ENCODE measurements around the gene SLC41A3.
"Not testable (repeated sequence)": the region's sequence is repeated elsewhere in the genome, so short reads cannot be mapped to it uniquely, and the experiment has no call there.

Gene SLC41A3

DNA sequence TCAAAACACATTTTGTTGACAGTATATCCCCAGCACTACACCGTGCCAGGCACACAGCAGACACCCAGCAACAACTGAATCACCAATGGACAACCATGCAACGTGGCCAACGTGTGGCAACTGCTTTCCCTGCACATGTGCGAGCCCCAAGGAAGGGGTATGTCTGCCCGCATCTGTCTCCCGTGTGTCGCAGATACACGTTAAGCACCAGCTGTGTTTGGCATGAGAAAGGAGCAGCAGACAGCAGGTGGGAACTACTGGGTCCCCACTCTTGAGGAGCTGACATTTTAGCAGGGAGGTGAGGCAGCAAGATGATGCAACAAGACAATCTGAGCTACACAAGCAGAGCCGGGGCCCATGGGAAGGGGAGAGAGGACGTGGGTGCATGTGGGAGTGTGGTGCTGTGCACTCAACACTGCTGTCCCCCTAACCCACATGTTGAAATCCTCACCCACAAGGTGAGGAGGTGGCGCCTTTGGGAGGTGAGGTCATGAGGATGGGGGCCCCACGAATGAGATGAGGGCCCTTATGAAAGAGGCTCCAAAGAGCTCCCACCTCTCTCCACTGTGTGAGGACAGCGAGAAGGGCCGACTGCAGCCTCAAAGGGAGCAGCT is 58.7 kb downstream of the SLC41A3 start:
- no peak for DNase-seq

DNA sequence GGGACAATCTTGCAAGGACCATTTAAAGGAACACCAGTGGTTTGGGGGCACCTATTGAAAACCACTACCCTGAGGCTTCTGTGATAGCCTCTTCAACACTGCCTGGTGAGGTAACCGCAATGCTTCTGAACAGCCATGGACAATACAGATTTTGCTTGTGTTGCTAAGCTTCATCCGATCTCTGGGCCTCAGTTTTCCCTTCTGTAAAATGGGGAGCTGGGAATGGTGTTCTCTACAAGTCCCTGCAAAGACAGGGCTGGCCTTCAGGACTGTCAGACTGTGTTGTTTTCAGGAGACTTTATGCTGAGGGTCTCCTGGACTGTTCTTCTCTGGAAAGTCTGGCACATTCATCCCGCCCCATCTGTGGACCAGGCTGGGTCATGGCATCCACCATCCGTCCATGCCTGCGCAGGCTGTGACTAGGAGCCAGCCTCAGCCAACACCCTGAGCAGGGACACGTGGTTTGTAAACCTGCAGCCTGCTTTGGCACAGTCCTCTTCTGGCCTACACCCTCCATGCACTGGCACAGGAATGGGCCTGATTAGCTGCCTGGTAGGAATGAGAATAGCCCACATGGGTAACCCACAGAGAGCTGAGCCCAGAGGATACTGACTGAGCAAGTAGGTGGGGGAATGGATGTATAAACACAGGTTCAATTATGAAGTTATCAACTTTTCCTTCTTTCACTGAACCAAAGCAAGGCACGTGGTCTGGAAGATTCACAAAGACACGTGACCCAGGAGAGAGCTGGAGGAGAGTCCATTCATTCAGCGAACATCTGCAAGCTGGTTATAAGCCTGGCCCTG is 59.7 kb downstream of the SLC41A3 start:
- no peak for DNase-seq

DNA sequence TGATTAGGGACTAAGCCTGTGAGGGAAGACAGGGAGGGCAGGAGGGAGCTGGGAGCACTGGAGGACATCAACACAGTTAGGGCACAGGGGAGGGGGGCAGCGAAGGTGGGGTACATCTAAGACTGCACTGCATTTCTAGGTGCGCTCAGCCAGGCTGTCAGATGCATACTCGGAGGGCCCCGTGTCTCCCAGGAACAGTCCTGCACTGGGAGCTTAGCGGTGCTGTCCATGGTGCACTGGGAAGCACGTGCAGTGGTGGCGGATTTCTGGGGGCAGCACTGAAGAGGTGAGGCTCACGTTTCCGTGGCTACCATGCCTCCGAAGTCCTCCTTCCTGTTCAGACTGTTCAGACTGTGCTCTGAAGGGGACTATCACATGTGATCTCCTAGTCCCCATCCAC is 60.5 kb downstream of the SLC41A3 start:
- DNase-seq = no peak

DNA sequence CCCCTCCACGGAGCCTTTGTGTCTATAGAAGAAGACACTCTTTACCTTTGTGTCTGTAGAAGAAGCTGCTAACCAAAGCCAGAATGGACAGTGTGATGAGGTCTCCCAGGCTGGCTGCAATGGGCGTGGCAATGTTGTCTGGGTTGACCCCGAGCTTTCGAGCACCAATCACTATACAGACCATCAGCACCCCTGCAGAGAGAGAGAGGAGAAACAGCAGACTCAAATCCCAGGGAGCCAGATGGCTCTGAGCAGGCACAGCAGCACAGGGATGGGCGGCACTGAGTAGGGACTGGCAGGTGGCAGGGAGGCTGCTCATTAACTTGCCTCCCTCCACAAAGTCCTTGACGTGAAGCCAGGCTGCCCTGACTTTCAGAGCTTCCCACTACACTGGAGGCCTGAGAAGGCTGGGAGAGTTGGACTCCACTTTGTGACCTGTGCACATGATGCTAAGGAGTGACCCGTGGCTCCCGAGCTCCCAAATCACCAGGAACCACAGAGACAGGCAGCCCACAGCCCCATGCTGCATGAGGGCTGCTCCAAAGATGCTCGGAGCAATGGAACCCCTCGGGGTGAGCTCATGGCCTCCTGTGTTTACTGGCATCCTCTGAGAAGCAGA is 61.1 kb downstream of the SLC41A3 start:
- no peak for DNase-seq

DNA sequence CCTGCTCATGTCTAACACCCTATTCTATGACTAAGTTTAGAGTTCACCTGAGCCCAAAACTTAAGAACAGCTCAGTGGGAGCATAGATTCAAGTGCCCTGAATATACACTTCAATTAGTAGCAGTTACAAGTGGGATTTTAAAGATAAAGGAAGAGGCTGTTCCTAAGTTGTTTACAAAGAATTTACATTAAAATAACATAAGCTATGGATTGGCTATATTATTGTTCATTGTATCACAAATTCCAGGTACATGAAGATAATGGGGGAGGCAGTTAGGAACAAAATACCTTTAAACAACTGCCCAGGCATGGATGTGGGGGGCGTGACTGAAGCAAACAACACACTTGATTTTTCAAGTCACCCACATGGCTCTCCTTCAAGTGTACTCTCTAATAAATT is 62.2 kb downstream of the SLC41A3 start:
- no peak for DNase-seq

DNA sequence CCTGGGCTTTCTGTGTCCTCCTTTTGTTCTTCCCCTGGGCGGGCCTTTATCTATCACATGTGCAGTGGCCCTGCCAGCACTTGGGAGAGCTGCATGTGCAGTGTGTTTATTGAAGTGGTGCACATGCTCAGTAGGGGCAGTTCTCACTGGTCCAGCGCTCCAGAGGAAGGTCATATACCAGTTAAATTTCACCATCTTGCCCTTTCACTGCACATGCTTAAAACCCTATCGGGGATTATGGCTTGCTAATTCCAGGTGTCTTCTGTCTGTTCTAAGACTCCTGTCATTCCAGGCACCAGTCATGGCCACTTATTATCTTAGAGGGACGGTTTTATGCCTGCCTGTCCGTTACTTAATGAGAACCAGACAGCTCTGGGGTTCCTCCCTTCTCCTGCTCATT is 62.7 kb downstream of the SLC41A3 start:
- DNase-seq = no peak

DNA sequence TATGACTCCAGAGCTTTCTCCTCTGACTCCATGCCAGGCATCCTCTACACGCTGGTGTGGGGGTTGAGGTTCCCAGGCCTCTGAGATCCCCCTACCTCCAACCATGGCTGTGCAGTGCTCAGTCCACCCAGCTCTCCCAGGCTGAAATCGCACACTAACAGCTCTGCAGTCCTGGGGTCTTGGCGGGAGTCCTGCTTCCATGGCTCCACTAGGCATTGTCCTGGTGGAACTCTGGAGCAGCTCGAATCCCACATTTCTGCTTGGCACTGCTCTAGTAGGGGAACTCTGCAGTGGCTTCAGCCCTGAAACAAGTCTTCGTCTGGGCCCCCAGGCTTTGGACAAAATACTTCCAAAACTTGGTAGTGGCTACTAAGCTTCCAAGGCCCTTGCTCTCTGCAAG is 64.2 kb downstream of the SLC41A3 start:
- no peak for DNase-seq

DNA sequence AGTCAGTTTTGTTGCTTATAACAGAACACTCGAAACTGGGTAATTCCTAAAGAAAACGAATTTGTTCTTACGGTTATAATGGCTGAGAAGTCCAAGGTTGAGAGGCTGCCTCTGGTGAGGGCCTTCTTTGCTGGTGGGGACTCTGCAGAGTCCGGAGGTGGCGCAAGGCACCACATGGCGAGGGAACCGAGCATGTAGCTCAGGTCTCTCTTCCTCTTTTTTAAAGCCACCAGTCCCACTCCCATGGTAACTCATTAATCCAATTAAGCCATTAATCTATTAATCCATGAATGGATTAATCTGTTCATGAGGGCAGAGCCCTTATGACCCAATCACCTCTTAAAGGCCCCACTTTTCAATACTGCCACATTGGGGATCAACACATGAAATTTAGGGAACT is 64.9 kb downstream of the SLC41A3 start:
- DNase-seq = no peak

DNA sequence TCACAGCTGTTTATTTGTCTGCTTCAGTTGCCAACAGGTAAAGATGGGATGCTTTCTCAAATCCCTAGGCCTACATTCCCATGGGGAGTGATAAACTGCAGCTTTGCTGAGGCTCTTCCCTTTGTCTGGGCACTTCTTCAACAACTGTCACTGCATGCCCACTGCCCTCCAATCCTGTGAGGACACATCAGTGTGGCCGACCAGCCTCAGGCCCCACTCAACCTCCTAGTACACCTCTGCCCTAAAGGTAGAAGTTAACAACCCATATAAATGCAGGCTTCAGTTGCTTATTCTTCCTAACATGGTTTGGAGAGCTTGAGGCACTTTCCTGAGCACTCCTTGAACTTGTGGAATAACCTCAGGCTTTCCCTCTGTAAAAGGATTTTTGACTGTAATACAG is 65.4 kb downstream of the SLC41A3 start:
- DNase-seq = no peak

DNA sequence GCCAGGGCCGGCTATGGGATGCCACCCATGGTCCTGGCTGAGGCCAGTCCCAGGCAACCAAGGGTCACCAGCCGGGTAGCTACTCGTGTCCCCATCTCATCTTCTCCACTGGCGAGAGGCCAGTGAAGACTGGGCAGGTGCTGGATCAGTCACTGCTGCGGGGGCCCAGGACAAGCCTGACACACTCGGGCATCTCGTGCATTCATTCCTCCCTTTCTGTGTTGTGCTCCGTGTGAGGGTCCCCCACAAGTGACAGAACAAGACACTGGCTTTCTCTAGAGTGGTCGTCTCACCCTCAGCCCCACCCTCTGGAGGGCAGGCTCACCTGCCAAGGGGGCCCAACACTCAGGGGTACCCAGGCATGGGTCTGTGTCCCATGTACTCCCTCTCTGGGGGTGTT is 66.6 kb downstream of the SLC41A3 start:
- DNase-seq = no peak

DNA sequence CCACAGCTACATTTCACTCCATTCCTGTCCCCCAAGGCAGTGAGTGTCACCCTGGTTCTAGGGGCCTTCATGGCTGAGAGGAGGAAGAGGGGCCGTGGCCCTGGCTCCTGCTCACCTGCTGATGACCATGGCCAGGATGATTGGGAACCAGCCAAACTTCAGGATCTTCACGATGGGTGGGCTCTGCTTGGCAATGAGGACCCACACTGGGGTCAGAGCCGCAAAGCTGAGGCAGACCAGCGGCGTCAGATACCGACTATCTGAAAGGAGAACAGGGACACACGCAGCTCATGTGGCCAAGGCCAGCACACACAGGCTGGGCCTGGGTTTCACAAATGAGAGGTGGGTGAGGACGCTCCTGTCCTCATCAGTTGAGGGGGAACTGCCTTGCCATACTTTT is 67.3 kb downstream of the SLC41A3 start:
- DNase-seq = no peak

DNA sequence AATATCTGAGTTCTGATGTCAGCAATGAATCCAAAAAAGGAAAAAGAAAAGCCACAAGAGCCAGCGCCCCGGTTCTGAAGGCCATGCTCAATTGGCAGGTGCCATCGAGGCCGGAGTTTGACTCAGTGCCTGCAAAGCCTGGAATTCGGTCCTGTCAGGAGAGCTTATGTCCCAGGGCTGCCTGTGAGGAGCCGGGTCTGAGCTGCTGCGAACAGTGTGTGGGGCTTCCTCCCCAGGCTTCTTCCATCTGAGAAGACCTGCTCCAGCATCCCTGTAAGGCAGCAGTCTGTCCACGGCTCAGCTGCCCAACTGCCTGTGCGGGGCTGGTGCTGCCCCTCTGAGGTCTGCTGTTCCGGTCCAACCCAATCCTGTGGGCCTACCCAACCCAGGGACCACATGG is 68.8 kb downstream of the SLC41A3 start:
- no peak for DNase-seq

DNA sequence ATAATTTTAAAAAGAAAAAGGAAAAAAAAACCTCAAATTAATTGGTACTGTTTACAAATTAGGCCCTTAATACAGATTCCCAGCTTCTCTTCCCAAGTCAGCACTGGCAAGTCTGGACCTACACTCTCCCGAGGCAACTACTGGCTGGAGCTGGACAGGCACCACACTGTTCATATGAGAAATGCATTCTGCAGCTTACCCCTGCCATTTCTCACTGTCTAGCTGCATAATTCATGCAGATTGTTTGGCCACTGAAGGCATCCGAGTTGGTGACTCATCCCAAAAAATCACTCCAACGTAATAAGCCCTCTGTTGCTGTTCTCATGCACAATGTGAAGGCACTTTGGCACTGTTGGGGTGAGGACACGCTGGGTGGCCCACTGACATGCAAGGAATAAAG is 69.7 kb downstream of the SLC41A3 start:
- DNase-seq = no peak

DNA sequence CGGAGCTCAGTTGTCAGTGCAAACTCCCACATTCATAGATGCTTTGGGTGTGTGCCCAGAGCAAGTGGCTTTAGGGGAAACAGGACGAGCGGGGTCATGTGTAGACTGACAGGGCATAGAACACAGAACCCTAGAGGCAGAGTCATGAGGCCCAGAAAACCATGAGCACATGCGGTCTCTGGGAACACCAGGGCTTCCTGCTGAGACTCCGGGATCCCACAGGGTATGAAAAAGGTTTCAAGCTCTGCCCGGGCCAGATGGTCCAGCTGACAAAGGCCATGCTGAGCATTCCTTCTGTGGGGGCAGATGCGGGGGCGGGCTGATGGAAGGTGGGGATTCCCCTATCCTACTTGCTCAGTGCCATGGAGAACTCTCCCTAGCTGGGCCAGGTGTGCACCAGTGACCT is 70.2 kb downstream of the SLC41A3 start:
- DNase-seq = no peak

DNA sequence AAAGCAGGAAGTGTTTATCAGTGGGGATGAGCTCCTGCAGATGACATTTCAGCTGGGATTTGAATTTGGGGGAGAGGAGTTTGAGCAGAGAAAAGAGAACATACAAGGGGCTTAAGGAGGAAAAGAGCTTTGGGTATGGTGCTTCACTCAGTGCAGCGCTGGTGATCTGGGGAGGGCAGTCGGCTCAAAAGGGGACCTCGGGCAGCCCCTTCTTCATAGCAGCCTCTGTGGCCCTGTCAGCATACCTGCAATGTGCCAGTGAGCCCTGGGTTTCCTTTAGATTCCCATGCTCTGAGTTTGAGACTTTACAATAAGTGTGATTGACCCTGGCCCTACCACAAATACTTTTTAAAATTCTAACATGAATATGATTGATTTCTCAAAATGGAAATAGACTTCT is 74.7 kb downstream of the SLC41A3 start:
- DNase-seq = no peak

DNA sequence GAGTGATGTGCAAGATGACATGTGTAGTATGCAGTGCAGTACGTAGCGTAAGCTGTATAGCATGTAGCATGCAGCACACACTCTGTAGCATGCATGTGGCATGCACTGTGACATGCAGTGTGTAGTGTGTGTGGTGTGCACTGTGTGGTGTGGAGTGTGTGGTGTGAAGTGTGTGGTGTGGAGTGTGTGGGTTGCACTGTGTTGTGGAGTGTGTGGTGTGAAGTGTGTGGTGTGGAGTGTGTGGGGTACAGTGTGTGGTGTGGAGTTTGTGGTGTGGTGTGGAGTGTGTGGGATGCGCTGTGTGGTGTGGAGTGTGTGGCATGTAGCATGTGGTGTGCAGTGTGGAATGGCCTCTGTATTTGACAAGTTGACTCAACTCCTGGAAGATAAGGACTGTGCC is 75.7 kb downstream of the SLC41A3 start:
- no peak for DNase-seq

DNA sequence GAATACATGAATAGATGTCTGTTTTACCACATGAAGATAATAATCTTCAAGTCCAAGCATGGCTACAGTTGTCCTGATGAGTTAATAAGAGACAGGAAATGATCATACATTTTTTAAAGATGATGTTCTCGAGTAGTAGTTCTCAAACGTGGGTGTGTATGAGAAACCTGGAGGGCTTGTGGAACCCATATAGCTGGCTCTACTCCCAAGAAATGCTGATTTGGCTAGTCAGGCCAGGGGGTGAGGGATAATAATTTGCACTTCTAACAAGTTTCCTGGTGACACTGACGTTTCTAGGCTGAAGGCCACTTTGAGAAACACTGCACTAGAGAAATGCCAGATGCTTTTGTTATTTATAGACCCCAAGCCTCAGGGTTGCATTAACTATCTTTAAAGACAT is 78.0 kb downstream of the SLC41A3 start:
- DNase-seq = no peak

DNA sequence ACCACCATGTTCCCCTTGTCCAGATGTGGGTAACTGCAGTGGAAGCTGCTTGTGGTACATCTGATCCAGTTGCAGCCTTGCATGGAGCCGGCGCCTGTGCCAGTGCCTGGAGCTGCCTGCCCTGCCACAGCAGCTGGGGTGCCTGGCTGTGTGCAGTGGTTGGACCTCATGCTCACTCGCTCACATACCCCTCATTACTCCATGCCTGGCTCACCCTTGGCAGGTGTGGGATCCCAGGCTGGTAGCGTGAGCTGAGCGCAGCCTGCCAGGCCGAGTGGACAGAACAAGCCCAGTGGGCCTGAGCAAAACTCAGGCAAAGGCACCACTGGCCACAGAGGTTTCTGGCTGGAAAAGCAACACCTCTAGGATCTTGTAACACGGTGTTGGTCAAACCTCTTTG is 79.2 kb downstream of the SLC41A3 start:
- no peak for DNase-seq

DNA sequence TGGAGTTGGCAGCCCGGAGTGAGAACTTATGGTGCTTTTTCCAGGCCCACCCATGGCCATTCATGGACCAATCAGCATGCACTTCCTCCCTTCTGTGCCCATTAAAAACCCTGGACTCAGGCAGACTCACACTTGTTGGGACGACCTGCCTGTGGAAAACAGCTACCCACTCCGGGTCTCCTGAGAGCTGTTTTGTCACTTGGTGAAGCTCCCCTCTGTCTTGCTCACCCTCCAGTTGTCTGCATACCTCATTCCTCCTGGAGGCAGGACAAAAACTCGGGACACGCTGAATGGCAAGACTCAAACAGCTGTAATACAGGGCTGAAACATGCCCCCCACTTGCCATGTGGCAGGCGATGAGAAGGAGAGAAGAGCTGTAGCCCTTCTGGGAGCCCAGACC is 79.7 kb downstream of the SLC41A3 start:
- DNase-seq = no peak

DNA sequence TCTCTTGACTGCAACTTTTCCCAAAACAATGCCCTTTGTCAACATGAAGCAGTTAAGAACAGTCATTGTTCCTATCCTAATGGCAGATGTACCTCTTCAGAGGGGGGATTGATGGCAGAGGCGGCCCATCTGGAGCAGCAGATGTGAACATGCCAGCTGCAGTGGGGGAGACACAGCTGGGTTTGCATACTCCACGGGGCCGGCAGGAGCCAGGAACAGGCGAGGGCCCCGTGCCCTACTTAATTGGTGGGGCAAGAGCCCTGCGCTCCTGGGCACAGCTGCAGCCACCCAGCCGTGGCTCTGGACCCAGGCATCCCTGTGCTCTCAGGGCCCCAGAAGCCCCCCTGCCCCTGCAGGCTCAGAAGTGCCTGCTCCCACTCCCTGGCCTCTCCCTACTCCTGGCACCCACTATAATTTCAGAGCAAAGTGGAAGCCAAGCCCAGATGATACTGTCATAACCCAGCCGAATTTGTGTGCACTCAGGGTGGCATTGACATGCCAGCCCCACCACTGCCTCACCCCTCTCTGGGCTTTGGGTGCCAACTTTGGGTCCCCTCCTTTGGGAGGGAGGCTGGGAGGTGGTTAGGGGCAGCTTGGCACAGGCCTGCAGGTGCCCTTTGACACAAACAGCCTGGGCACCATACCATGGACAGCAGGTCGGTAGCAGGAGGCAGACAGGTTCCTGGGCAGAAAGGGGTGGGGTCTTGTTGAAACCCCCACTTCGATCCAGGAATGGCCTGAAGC is 80.3 kb downstream of the SLC41A3 start:
- DNase-seq = no peak

DNA sequence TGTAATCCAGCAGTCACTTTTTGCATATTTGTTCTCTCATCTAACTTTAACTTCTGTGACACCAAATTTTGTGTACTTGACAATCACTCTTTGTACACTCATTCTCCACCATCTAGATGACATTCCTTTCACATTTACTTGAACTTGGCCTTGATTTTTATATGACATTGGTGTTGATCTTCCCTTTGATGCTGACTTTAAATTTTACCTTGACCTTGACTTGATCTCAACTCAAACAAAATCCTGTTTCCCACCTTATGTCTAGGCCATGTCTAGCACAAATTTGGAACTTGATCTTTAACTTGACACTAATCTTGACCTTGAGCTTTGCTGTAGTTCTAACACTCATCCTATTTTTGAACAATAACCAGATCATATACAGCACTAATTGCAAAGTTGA is 81.7 kb downstream of the SLC41A3 start:
- DNase-seq = no peak

DNA sequence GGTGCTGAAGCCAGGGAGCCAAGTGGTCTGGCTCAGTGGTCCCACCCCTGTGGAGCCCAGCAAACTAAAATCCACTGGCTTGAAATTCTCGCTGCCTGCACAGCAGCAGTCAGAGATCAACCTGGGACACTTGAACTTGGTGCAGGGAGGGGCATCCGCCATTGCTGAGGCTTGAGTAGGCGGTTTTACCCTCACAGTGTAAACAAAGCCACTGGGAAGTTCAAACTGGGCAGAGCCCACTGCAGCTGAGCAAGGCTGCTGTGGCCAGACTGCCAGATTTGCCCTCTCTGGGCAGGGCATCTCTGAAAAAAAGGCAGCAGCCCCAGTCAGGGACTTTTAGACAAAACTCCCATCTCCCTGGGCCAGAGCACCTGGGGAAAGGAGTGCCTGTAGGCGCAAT is 87.2 kb downstream of the SLC41A3 start:
- DNase-seq = not testable (repeated sequence)

DNA sequence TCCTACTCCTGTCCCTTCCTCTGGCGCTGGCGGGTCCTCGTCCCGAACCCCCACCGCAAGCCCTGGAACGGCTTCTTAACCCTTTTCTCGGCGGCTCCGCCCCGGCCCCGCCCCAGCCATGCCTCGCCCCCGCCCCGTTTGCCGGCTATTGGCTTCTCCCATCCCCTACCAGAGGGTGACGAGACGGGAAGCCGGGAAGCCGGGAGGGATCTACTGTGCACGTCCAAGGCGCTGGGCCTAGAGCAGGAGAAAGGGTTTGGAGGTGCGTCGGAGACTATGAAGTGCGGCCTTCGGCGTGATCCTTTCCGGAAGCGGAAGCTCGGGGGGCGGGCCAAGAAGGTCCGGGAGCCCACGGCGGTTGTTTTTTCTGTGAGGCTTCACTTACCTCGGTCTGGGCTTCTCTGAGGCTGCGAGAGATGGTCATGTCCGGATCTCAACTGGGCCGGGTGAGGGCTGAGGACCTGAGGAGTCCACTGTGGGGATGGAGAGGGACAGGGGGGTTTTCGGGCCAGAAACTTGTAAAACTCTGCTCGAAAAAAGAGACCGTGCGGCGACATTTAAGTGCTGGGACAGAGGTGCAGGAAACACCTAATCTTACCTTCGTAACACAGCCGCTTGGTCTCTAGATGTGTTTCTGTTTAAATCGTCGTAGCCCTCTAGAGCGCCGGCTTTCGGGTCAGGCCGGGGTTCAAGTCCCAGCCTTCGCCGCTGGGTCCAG is 93.5 kb downstream of the SLC41A3 start:
- DNase-seq = peak; percentile 79 to 89
